ENCODE data around the gene NANOS3.

NANOS3 gene

GRCh38 chr19:13847407-13848339 is 29.3 kb upstream of the NANOS3 start:
- no peak for TF ChIP-seq CTCF (IDR thresholded peaks at IDR 0.05)

- TF ChIP-seq CTCF (IDR thresholded peaks at IDR 0.05), result no peak
These were observed 28.6 kb upstream of the NANOS3 start for GRCh38 chr19:13848340-13848677.

- no peak for TF ChIP-seq CTCF (IDR thresholded peaks at IDR 0.05)
These were observed 27.9 kb upstream of the NANOS3 start for GRCh38 chr19:13848798-13849676.

- no peak for TF ChIP-seq CTCF (IDR thresholded peaks at IDR 0.05)
These were observed 26.7 kb upstream of the NANOS3 start for GRCh38 chr19:13849991-13850909.

- no peak for TF ChIP-seq CTCF (IDR thresholded peaks at IDR 0.05)
These were observed 25.8 kb upstream of the NANOS3 start for GRCh38 chr19:13850910-13851733.

GRCh38 chr19:13856497-13856896 is 20.4 kb upstream of the NANOS3 start:
- no peak for TF ChIP-seq CTCF (IDR thresholded peaks at IDR 0.05)
